HepG2 (cell line): Measurements from ENCODE around the gene SEC24B. TPM values are rescaled to one million over a fixed set of nuclear protein-coding genes. Genes with fewer than 3 reads are reported as not detected.

ENCODE experiments used
- CAMTA2 ChIP-seq: sonication (generic); formaldehyde crosslinking; IDR thresholded peaks from 2 replicates; pipeline ENCODE4 v1.4.0; 2020; ENCODE audit warnings: mild to moderate bottlenecking, missing genetic modification reagents, borderline replicate concordance
- HCFC1 ChIP-seq: fragments of 150-350 bp; IDR thresholded peaks from 2 replicates; pipeline ENCODE4 v1.6.1; 2014; ENCODE audit warnings: low read depth, low read length
- KLF13 ChIP-seq: sonication (generic); formaldehyde crosslinking; IDR thresholded peaks from 2 replicates; pipeline ENCODE4 v1.4.0; 2020; ENCODE audit warnings: mild to moderate bottlenecking, missing genetic modification reagents
- PATZ1 ChIP-seq: sonication (generic); formaldehyde crosslinking; IDR thresholded peaks from 2 replicates; pipeline ENCODE4 v1.4.0; 2020; ENCODE audit warnings: missing genetic modification reagents
- POGK ChIP-seq: sonication (generic); formaldehyde crosslinking; conservative IDR thresholded peaks from 2 replicates; pipeline ENCODE4 v1.8.0; 2022; ENCODE audit warnings: mild to moderate bottlenecking, moderate library complexity, missing genetic modification reagents
- PREB ChIP-seq: sonication (generic); formaldehyde crosslinking; IDR thresholded peaks from 2 replicates; pipeline ENCODE4 v1.4.0; 2020; ENCODE audit warnings: missing genetic modification reagents
- RERE ChIP-seq: IDR thresholded peaks from 2 replicates; pipeline ENCODE4 v1.6.1; 2016; ENCODE audit warnings: low read depth, missing genetic modification reagents, missing compliant biosample characterization
- TFE3 ChIP-seq: IDR thresholded peaks from 2 replicates; pipeline ENCODE4 v1.6.1; 2016
- ZBED4 ChIP-seq: sonication (generic); formaldehyde crosslinking; IDR thresholded peaks from 2 replicates; pipeline ENCODE4 v1.4.0; 2020; ENCODE audit warnings: missing genetic modification reagents, borderline replicate concordance
- polyA plus RNA-seq, 8 experiments: library from polyadenylated mRNA; depleted of rRNA in 3 of 8; stranded (reverse) in 7 of 8; unstranded in 1 of 8; fragments of >200 nt; fragmentation: Illumina TruSeq in 4 of 8; extraction: Trizol in 4 of 8; gene quantifications; 2 replicates each; pipeline versions ENCODE4 v1.2.1 to v1.2.3, GENCODE V29; 2011 to 2016; ENCODE audit warnings: low read depth in 4 of 8, missing spikeins in 1 of 8, mixed read lengths in 1 of 8; ENCODE audit not compliant: insufficient read depth in 1 of 8
- total RNA-seq, 5 experiments: library from RNA; depleted of rRNA; stranded (reverse); fragments of >200 nt; fragmentation: Illumina TruSeq; extraction: Trizol; gene quantifications; 2 replicates each; pipeline ENCODE4 v1.2.3, GENCODE V29; 2016; ENCODE audit warnings: low read depth in 1 of 5

The SEC24B gene
- total and polyA plus RNA-seq, 2 of the 13 experiments (the other 11 are each of a cell fraction or from before 2014, with no cell fraction given): 14.6 to 39.0 TPM

- TF ChIP-seq POGK (CRISPR knock-in tag) (no peak), RERE (no peak), PATZ1 (CRISPR knock-in tag) (no peak), PREB (CRISPR knock-in tag) (no peak), TFE3 (CRISPR knock-in tag) (no peak), HCFC1 (no peak), KLF13 (CRISPR knock-in tag) (no peak), ZBED4 (CRISPR knock-in tag) (no peak), CAMTA2 (CRISPR knock-in tag) (no peak)
Observed at GRCh38 chr4:109559625-109559982, 126.0 kb downstream of the SEC24B start (continued).
